Dermis microvascular lymphatic vessel endothelial cell (primary cell): ENCODE data around the gene GPI. TPM values are rescaled to one million over a fixed set of nuclear protein-coding genes. Genes with fewer than 3 reads are reported as not detected.

Source experiments
- DNase-seq, 2 donors: peaks; one replicate each; pipeline versions ENCODE4 v3.0.0 to v3.0.0-alpha.2; 2010; ENCODE audit warnings: low read depth in 2 of 2
- total RNA-seq: library from RNA; depleted of rRNA; stranded (reverse); fragments of >200 nt; gene quantifications from 2 replicates; pipeline ENCODE4 v1.2.1, GENCODE V29; 2014

Gene GPI
- total RNA-seq, 1 donor from 2014 or later = 111 TPM

- DNase-seq = no peak
Measured at GRCh38 chr19:34337739-34338138, 27.3 kb upstream of the GPI start.

GRCh38 chr19:34341935-34342680 is 22.9 kb upstream of the GPI start:
- no peak for DNase-seq

- no peak for DNase-seq
Measured at GRCh38 chr19:34343751-34344150, 21.2 kb upstream of the GPI start.

- DNase-seq = peak; percentile 37 to 74
Measured at GRCh38 chr19:34345947-34346351, 19.0 kb upstream of the GPI start.

GRCh38 chr19:34347561-34348165 is 17.3 kb upstream of the GPI start:
- no peak for DNase-seq

- no peak for DNase-seq
Measured at GRCh38 chr19:34348899-34349487, 16.0 kb upstream of the GPI start.

- no peak for DNase-seq
Measured at GRCh38 chr19:34350161-34350561, 14.8 kb upstream of the GPI start.

- DNase-seq = no peak
Measured at GRCh38 chr19:34351382-34351826, 13.6 kb upstream of the GPI start.

- DNase-seq = no peak
Measured at GRCh38 chr19:34353546-34353945, 11.4 kb upstream of the GPI start.

GRCh38 chr19:34355201-34355600 is 9.8 kb upstream of the GPI start:
- DNase-seq = no peak

GRCh38 chr19:34356875-34357274 is 8.1 kb upstream of the GPI start:
- no peak for DNase-seq

GRCh38 chr19:34357431-34357830 is 7.6 kb upstream of the GPI start:
- DNase-seq = no peak

GRCh38 chr19:34359140-34359953 is 5.6 kb upstream of the GPI start:
- DNase-seq = peak; percentile 97 to 98

- no peak for DNase-seq
Measured at GRCh38 chr19:34359954-34360315, 5.1 kb upstream of the GPI start.

GRCh38 chr19:34360354-34360909 is 4.6 kb upstream of the GPI start:
- no peak for DNase-seq

GRCh38 chr19:34362679-34363069 is 2.3 kb upstream of the GPI start:
- no peak for DNase-seq

GRCh38 chr19:34363094-34363493 is 1.9 kb upstream of the GPI start:
- no peak for DNase-seq

GRCh38 chr19:34363930-34364329 is 1.1 kb upstream of the GPI start:
- DNase-seq = no peak

- DNase-seq = no peak
Measured at GRCh38 chr19:34364462-34364829, 550 bp upstream of the GPI start.

GRCh38 chr19:34365463-34366401 is 736 bp downstream of the GPI start:
- DNase-seq = peak; percentile 17 to 54
